ENCODE results near the gene MST1R.

Gene MST1R

DNA sequence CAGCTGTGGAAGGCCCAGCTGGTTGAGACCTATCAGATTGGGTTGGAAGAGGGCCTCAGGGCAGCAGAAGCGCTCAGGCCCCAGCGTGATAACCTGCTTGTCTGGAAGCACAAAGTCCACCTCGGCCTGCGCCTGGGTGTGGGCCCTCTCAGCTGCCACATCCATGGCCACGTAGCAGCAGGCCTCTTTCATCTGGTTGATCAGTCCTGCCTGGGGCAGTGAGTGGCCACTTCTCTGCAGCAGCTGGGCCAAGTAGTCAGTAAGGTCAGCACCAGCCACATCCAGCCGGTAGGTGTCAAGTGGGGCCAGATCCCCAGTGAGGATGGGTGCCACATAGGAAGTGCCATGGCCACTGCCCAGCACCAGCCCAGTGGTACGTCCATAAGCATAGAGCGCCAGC, 30.1 kb downstream of the MST1R start:
- DNase-seq = no peak

DNA sequence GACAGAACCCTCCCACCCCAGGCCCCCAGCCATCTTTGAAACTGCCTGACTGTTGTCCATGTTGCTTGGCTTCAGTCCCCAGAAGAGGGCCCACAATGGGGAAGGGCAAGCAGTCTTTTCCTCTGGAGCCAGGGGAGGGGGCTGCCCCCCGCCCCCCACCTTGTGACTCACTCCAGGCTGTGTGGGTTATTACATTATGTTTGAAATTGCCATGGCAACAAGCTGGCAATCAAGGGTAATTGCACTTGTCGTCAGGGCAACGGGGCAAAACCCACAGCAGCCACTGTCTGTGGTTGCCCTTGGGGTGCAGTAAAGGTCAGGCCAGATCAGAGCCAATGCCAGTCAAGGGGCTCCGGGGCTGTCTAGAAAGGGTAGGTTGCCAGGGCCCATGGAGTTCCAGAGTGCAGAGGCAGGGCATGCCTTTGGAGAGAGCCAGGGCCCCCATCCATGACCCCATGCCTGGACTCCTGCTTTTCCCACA, 30.8 kb downstream of the MST1R start:
- no peak for DNase-seq

GRCh38 chr3:49871531-49872153, 32.0 kb downstream of the MST1R start:
- DNase-seq = no peak

DNA sequence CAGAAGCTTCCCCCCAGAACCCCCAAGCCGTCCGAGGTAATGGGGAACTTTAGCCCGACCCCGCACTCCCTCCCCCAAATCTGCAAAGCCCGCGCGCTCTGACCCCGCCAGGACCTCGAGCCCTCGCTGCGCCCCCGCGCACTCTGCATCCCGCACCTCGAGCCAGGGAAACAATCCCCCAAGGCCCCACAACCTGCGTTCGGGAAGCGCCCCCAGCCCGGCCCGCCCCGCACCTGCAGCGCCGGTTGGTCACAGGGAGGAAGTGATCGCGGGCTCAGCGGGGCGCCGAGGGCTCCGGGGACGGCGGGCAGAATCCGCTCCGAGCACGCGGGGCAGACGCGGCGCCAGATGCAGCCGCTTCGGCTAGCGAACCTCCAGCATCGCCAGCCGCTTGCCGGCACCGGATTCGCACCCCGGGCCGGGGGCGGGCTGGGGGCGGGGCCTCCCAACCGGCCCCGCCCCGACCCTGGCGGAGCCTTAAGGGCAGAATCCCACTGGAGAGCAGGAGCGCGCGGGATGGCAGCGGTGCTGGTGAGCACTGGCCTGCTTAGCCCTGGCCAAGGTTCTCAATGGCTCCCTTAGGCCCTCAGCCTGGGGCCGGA, 34.0 kb downstream of the MST1R start, which contains the start of gene CAMKV:
Gene CAMKV (minus strand): TSS at position 382 of the 602 bp plus-strand sequence. CDS start 7,518 bp downstream, outside the sequence.
- no peak for DNase-seq

DNA sequence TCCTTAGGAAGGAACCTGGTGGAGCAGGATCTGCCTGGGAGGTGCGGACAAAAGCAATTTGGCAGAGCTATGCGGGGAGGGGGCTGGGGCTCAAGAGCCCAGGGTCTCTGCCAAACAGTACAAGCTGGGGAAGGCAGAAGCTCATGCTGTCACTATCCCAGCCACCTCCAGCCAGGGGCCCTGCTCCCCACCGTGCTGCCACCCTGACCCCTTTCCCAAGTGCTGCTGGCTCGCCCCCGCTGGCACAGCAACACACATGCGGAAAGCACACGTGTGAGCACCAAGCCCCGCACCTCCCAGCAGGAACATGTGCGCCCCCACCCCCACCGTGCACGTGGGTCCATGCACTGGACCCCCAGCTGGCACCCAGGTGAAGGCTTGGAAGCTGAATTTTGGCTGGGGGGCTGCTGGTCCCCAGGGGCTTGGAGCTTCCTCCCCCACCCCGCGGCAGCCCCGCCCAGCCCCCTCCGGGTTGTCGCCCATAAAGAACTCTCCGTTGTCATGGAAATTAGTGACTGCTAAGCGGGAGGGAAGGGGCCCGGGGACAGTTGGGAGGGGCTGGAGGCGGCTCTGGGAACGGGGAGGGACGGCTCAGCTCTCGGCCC, 34.7 kb downstream of the MST1R start:
- DNase-seq = no peak

- no peak for DNase-seq
Measured at GRCh38 chr3:49867871-49868321, 35.8 kb downstream of the MST1R start.

GRCh38 chr3:49867400-49867799, 36.3 kb downstream of the MST1R start:
- DNase-seq = no peak

DNA sequence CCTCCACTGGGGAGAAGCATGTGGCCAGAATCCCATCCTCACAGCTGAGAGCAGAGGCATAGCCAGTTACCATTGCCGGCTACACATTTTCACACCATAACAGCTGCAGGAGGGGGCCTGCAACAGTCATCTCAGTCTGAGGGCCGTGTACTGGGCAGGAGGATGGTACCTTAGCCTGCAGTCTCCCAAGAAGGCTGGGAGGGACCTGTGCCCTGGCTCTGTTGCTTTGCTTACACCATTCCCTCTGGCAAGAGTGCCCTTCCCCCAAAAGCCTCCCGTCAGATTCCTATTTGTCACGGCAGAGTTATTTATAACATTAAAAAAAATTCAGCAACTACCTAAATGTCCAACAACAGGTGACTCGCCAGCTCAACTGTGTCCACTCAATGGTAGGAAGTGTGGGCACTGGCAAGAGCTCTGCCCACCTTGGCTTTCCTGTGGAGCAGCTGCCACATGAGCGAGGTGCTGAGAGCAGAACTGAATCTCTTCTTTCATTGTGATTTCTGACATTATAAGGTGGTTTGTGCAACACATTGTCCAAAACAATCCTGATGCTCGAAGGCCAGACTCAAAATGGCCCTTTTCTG, 38.4 kb downstream of the MST1R start:
- no peak for DNase-seq

DNA sequence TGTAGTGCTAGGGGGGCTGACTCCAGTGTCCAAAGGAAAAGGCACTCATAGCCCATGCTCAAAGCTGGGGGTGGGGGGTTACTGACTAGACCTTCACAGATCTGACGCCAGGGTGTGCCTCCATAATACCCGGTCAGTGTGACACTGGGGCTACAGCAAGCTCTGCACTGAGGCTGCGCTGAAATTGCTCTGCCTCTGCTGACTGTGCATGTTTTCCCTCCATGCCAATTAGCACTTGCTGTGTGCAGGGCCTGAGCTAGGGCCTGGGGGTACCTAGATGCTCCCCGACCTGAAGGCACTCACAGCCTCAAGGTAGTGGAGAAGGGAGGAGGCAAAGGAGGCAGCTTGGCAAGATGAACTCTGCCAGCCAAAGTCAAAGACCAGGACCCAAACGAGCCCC, 39.2 kb downstream of the MST1R start:
- DNase-seq = no peak

DNA sequence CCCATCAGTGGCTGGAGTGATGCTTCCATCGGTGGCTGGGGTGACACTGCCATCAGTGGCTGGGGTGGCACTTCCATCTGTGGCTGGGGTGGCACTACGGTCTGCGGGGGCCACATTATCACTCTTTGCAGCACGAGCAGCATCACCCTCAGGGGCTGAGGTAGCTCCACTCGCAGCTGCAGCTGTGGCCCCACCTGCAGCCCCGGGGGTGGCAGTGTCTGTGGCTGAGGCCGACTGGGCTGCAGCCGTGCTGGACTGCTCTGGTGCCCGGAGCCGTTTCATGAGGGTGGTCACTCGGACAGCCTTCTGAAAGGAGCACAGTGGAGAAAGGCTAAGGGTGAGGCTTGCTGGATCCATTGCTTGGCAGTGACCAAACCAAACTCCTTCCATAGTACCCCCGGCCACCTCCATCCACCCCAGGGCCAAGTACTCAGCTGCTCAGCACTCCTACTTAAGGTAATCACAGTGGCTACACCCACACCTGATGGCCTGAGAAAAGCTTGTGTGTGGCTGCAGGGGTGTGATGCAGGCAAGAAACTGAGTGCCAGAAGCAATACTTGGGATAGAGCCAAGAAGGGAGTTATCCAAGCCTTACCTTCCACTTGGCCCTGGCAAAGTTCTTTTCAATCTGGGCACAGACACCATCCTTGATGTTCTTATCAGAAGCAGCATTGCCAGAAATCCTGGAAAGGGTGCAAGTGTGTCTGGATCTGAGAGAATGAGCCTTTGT, 43.9 kb downstream of the MST1R start:
- DNase-seq = no peak

- peak; percentile 92 for DNase-seq
Measured at GRCh38 chr3:49856181-49857005, 47.3 kb downstream of the MST1R start, which contains the start of gene TRAIP. TRAIP (minus strand) TSS chr3:49856564; CDS start chr3:49856453, 111 bp downstream.

DNA sequence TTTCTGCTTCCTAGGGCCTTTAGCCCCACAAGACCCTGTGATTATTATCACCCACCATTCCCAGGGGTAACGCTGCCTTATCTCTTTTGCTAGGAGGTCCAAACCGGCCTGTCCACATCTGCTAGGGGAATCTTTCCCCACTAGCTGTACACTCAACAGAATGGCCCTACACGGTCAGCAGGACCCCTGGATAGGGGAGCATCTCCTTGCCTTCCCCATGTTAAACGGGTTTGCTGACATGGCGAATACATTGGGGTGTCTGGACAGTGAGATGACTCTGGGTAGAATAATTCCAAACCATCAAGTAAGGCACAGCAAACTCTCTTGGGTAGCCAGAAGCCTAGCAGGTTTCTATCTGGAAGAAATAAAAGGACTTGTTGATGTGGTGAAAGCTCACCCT, 48.0 kb downstream of the MST1R start:
- DNase-seq = no peak

GRCh38 chr3:49845694-49846093, 58.0 kb downstream of the MST1R start:
- no peak for DNase-seq

DNA sequence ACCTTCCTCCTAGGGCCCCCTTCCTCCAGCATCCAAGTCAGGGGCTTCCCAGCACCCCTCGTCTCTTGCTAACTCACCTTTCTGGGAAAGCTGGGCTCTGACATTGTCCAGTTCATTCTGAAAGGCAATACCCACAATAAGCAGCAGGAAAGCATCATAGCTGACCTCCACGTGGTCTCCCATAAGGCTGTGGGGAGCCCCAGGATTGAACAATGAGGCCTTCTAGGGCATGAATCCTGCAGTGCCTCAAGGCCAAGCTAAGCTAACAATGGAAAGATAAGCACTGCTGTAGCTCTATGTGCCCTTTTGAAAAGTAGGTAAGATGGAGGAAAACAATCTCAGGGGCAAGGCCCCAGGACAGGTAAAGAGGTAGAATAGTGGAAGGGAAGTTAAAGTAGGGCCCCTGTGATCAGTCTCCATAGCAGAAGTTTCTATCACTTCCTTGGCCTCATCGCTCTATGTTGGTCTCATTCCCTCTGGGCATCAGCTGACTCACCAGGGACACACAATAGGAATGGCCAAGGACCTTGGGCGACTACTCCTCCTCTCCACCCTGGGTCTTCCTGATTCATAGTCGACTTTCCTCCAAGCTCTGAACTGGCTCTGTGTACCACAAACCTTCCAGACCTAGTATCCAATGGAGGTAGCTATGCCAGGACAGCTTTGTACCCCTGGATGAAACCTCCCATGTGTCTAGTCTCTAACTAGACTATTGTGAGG, 59.0 kb downstream of the MST1R start:
- no peak for DNase-seq

- no peak for DNase-seq
Measured at GRCh38 chr3:49842843-49843517, 60.7 kb downstream of the MST1R start.

DNA sequence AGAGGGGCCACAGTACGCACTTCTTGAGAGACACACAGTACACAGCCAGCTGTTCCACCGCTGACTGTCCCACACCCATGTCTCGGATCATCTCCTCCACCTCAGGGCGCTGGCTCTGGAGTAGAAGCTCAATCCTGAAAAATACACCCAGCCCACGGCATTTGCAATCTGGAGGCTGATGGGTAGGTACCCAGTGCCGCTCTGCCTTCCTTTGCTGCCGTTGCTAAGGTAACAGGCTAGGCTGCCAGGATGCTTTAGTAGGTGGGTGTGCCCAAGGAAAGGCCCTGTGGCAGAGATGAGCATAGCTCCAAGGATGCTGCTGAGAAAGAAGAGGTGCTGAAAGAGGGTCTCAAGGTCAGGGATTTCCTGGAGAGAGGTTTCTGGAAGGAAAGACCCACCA, 61.9 kb downstream of the MST1R start:
- no peak for DNase-seq

DNA sequence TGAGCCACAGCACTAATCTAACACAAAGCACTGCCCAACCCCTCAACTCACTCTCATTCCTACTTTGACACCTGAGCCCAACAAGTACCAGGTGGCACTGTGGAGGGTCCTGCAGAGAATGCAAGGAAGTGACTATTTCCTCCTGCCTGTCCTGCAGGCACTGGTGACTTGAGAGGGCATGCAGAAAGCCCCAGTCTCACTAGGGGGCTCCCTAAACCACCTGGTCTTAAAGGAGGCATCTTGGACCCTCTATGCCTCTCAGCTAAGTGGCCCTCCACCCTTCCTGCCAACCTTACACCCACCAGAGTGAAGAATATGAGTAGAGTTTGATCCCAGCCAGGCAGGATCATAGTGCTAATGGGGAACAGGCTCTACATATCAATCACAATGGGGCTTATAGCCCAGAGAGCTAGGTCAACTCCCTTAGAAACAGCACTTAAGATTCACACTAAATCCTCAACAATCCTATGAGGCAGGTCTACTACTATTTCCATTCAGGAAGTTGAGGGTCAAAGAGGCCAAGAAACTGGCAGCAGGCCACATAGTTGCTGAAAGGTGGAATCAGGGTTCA, 62.5 kb downstream of the MST1R start:
- no peak for DNase-seq

DNA sequence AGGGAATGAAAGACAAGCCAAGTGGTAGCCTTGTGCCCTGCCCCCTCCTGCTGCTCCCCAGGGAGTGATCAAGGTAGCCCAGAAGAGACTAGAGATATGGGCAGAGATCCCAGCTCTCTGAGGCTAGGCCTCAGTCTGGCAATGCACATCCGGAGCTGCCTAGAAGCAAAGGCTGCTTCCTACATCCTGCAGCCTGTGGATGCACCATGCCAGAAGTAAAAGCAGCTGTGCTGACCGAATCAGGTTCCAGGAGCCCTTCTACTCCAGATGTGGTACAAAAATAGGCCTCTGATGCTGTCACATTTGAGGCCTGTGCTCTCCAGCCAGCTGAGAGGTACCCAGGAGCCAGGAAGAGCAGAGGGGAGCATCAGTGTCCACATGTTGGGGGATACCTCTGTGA, 63.3 kb downstream of the MST1R start:
- DNase-seq = no peak

DNA sequence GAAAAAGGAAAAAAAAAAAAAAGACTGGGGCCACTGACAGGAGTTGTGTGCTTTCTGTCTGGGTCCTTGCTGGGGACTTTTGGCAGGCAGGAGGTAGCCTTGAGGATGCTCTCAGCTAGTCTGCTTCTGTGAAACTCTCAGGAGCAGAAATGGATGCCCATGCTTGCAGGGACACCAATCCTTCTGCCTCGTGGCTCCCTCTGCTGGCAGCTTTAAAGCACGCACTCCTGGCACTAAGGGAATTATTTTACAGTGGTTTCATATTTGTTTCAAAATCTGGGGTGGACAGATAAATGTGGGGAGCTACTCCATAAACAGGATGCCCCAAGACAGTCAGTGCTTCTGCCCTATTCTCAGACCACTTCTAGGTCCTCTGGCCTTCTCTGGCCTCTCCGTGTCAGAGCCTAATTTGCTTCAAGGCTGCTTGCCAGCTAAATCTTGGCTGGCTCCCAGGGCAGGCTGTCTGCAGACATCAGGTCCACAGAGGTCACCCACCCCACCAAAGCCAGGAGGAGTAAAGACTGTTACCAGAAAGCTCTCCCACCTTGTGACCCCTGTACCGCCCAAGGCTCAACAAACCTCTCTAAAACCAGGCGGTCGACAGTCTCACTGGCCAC, 64.4 kb downstream of the MST1R start:
- DNase-seq = peak; percentile 63
